HuH-7 (cell line): ENCODE data around the gene GYPC.
"Not testable (repeated sequence)": the region's sequence is repeated elsewhere in the genome, so short reads cannot be mapped to it uniquely, and the experiment has no call there.

Source experiments
- DNase-seq: peaks from one replicate; pipeline ENCODE4 v3.0.0; 2011; ENCODE audit warnings: low spot score

GYPC gene

GRCh38 chr2:126671488-126671887 lies 15.5 kb downstream of the GYPC start:
- no peak for DNase-seq

GRCh38 chr2:126672980-126673605 lies 17.1 kb downstream of the GYPC start:
- no peak for DNase-seq

GRCh38 chr2:126674075-126674744 lies 18.3 kb downstream of the GYPC start:
- no peak for DNase-seq

- no peak for DNase-seq
Measured at GRCh38 chr2:126675637-126676036, 19.7 kb downstream of the GYPC start.

GRCh38 chr2:126676221-126677175 lies 20.5 kb downstream of the GYPC start:
- no peak for DNase-seq

- no peak for DNase-seq
Measured at GRCh38 chr2:126677176-126677538, 21.2 kb downstream of the GYPC start.

- no peak for DNase-seq
Measured at GRCh38 chr2:126678269-126679065, 22.5 kb downstream of the GYPC start.

- no peak for DNase-seq
Measured at GRCh38 chr2:126679094-126679713, 23.2 kb downstream of the GYPC start.

- no peak for DNase-seq
Measured at GRCh38 chr2:126681505-126681904, 25.5 kb downstream of the GYPC start.

- DNase-seq, result no peak
Measured at GRCh38 chr2:126685629-126686028, 29.7 kb downstream of the GYPC start.

- DNase-seq, result no peak
Measured at GRCh38 chr2:126686286-126686685, 30.3 kb downstream of the GYPC start.

GRCh38 chr2:126686841-126687485 lies 31.0 kb downstream of the GYPC start:
- DNase-seq, result no peak

GRCh38 chr2:126687503-126687902 lies 31.5 kb downstream of the GYPC start:
- DNase-seq, result no peak

- not testable (repeated sequence) for DNase-seq
Measured at GRCh38 chr2:126688594-126688993, 32.6 kb downstream of the GYPC start.

GRCh38 chr2:126692241-126692640 lies 36.3 kb downstream of the GYPC start:
- not testable (repeated sequence) for DNase-seq

GRCh38 chr2:126692934-126693592 lies 37.1 kb downstream of the GYPC start:
- not testable (repeated sequence) for DNase-seq

- no peak for DNase-seq
Measured at GRCh38 chr2:126696644-126697520, 40.9 kb downstream of the GYPC start.

- DNase-seq, result no peak
Measured at GRCh38 chr2:126698376-126698775, 42.4 kb downstream of the GYPC start.

GRCh38 chr2:126699018-126699417 lies 43.1 kb downstream of the GYPC start:
- DNase-seq, result no peak
